ENCODE measurements around the gene CLIC5. TPM values are rescaled to one million over a fixed set of nuclear protein-coding genes. Genes with fewer than 3 reads are reported as not detected.

CLIC5 gene
- total and polyA plus RNA-seq, 2 of the 8 experiments (the other 6 are each of a cell fraction or from before 2014, with no cell fraction given) = 0.12 to 0.15 TPM

- Histone ChIP-seq H3K27ac (ENCODE audit: low read depth, low read length) (no peak overlapping the region), H4K91ac (replicated peaks; ENCODE audit: insufficient read length, low read length) (no peak overlapping the region), H3K23ac (ENCODE audit: insufficient read length) (no peak overlapping the region), H2BK20ac (ENCODE audit: low read length) (no peak overlapping the region), H3K18ac (ENCODE audit: extremely low read depth, low read length) (peak overlapping the region; percentile 78; the same call in 1 of the 2 replicates), H3K79me2 (ENCODE audit: control insufficient read depth in 1 of 2, insufficient read depth in 2 of 2, low read length in 2 of 2) (no peaks in the 10 kb centered on the region), H3K4me1 (replicated peaks in 1 of 4; ENCODE audit: control insufficient read depth in 3 of 4, insufficient read depth in 4 of 4, low read length in 3 of 4) (peaks cover 4 to 15% (median 8%) of the 10 kb centered on the region in 4 experiments; a peak in 4 of 7 replicates), H3K4me3 (ENCODE audit: extremely low read depth in 1 of 4, insufficient read depth in 2 of 4, low read depth in 3 of 4, low read length in 4 of 4) (peak overlapping the region in 1 of 4 experiments; percentile 81; a peak in 1 of 8 replicates), H3K56ac (replicated peaks; ENCODE audit: insufficient read length, low read depth, low read length) (no peak overlapping the region), H3K27me3 (replicated peaks in 1 of 4; ENCODE audit: control insufficient read depth in 3 of 4, extremely low read depth in 1 of 4, insufficient read depth in 3 of 4, low read length in 3 of 4) (peaks cover 14 to 31% (median 22%) of the 10 kb centered on the region in 4 experiments), H3K9ac (replicated peaks in 1 of 4; ENCODE audit: extremely low read depth in 1 of 4, low read depth in 3 of 4, low read length in 3 of 4) (no peak overlapping the region), H3K9me3 (ENCODE audit: insufficient read depth in 2 of 2, low read depth in 1 of 2, low read length in 1 of 2) (peaks cover 5 to 8% of the 10 kb centered on the region in 2 experiments), H4K8ac (ENCODE audit: extremely low read depth, insufficient read depth, low read length) (no peak overlapping the region; the same call in 1 of the 2 replicates), H2AK5ac (ENCODE audit: low read depth, low read length) (no peak overlapping the region), H4K20me1 (replicated peaks in 1 of 2; ENCODE audit: control insufficient read depth in 1 of 2, insufficient read depth in 2 of 2, low read length in 2 of 2) (no peaks in the 10 kb centered on the region), H3K36me3 (ENCODE audit: control insufficient read depth in 2 of 4, insufficient read depth in 4 of 4, low read length in 3 of 4) (no peaks in the 10 kb centered on the region), H2BK5ac (ENCODE audit: low read depth, low read length) (no peak overlapping the region), H2BK12ac (ENCODE audit: low read depth, low read length) (no peak overlapping the region), H2AFZ (ENCODE audit: low read length) (no peak overlapping the region), H2BK15ac (ENCODE audit: low read length) (no peak overlapping the region), H4K5ac (ENCODE audit: insufficient read length, low read depth, low read length) (no peak overlapping the region), H3K14ac (ENCODE audit: insufficient read length) (no peak overlapping the region), H3K4me2 (ENCODE audit: insufficient read depth in 1 of 2, low read depth in 2 of 2, low read length in 2 of 2) (peak overlapping the region; percentile 38 to 93; a peak in 3 of 4 replicates), H3K79me1 (ENCODE audit: low read depth, low read length) (no peaks in the 10 kb centered on the region), H3K23me2 (ENCODE audit: low read depth, low read length) (peaks cover 12% of the 10 kb centered on the region), H2BK120ac (replicated peaks; ENCODE audit: low read depth, low read length) (no peak overlapping the region), H3K4ac (replicated peaks; ENCODE audit: insufficient read length, low read depth, low read length) (no peak overlapping the region)
- no peak for DNase-seq (ENCODE audit: low read depth in 1 of 2, low spot score in 2 of 2)
- CTCF ChIA-PET (ENCODE audit: partially characterized antibody) = interaction anchor here (1.7 to 5.1 kb wide), 3 partner anchors 23 to 83 kb away, joined by 6 to 18 read pairs (median 9); no protein-coding TSS in a partner anchor
- no peak for TF ChIP-seq CBX8 (IDR thresholded peaks at IDR 0.05; ENCODE audit: borderline replicate concordance, low read depth, low read length)
- TF ChIP-seq ASH2L (IDR thresholded peaks at IDR 0.05; ENCODE audit: low read length) = peak; percentile 27
- 14% methylated on average over 4 of the region's 4 CpGs; no CpG with 5 or more reads in 1 of the 2 experiments for WGBS, 2 experiments (ENCODE audit: extremely low coverage in 1 of 2, insufficient coverage in 1 of 2, insufficient read length in 1 of 2, insufficient replicate concordance in 2 of 2, low coverage in 1 of 2, low lambda C conversion rate in 2 of 2, missing lambda C conversion rate in 1 of 2)
- POLR2A ChIA-PET (ENCODE audit: partially characterized antibody) = interaction anchor here (0.9 kb wide), 1 partner anchor 19 kb away, joined by 3 read pairs; no protein-coding TSS in a partner anchor
- FAIRE-seq = no peak
These were observed 2.0 kb downstream of the CLIC5 start for GRCh38 chr6:46013639-46014038.

Data from H1 (cell line).